ENCODE measurements around the gene WDR43. TPM values are rescaled to one million over a fixed set of nuclear protein-coding genes. Genes with fewer than 3 reads are reported as not detected.

WDR43 gene
- total and polyA plus RNA-seq, 2 donors from 2014 or later = 9.6 to 40.5 TPM

GRCh38 chr2:28949617-28950305, 55.3 kb downstream of the WDR43 start:
- Histone ChIP-seq H3K9ac (ENCODE audit: low read length in 3 of 3) (no peak overlapping the region), H3K4me1 (ENCODE audit: control insufficient read depth in 2 of 3, insufficient read depth in 2 of 3, low read depth in 1 of 3, low read length in 3 of 3) (no peaks in the 10 kb centered on the region), H3K27me3 (ENCODE audit: control insufficient read depth, insufficient read depth, low read length) (no peaks in the 10 kb centered on the region), H3K27ac (ENCODE audit: low read depth in 2 of 2, low read length in 2 of 2) (no peak overlapping the region), H3K36me3 (ENCODE audit: control insufficient read depth in 2 of 3, insufficient read depth in 3 of 3, low read length in 3 of 3) (peaks cover 3 to 15% (median 12%) of the 10 kb centered on the region in 3 donors), H3K9me3 (ENCODE audit: control insufficient read depth in 2 of 3, insufficient read depth in 1 of 3, low read length in 3 of 3) (peaks cover 0 to 2% (median 0%) of the 10 kb centered on the region in 3 donors), H3K4me3 (ENCODE audit: low read length in 3 of 3) (no peak overlapping the region)
- intact Hi-C loops (cut with DNase I) = no loop called here
- DNase-seq (no peak), FAIRE-seq (no peak)
- TF ChIP-seq CTCF (IDR thresholded peaks at IDR 0.05; ENCODE audit: borderline replicate concordance, extremely low read depth, insufficient read depth) = no peak

GRCh38 chr2:28950941-28951630, 56.6 kb downstream of the WDR43 start:
- no peak overlapping the region for H3K9ac ChIP-seq (ENCODE audit: low read length in 3 of 3)
- peaks cover 0 to 2% (median 0%) of the 10 kb centered on the region in 3 donors for H3K9me3 ChIP-seq (ENCODE audit: control insufficient read depth in 2 of 3, insufficient read depth in 1 of 3, low read length in 3 of 3)
- no peaks in the 10 kb centered on the region for H3K4me1 ChIP-seq (ENCODE audit: control insufficient read depth in 2 of 3, insufficient read depth in 2 of 3, low read depth in 1 of 3, low read length in 3 of 3)
- intact Hi-C loops (cut with DNase I) = no loop called here
- DNase-seq (no peak), FAIRE-seq (no peak)
- H3K36me3 ChIP-seq (ENCODE audit: control insufficient read depth in 2 of 3, insufficient read depth in 3 of 3, low read length in 3 of 3) = peaks cover 3 to 11% (median 9%) of the 10 kb centered on the region in 3 donors
- H3K27ac ChIP-seq (ENCODE audit: low read depth in 2 of 2, low read length in 2 of 2) = no peak overlapping the region
- no peak overlapping the region for H3K4me3 ChIP-seq (ENCODE audit: low read length in 3 of 3)
- TF ChIP-seq CTCF (IDR thresholded peaks at IDR 0.05; ENCODE audit: borderline replicate concordance, extremely low read depth, insufficient read depth) = no peak
- H3K27me3 ChIP-seq (ENCODE audit: control insufficient read depth, insufficient read depth, low read length) = no peaks in the 10 kb centered on the region

- Histone ChIP-seq H3K9ac (ENCODE audit: low read length in 3 of 3) (no peak overlapping the region), H3K4me3 (ENCODE audit: low read length in 3 of 3) (no peak overlapping the region), H3K36me3 (ENCODE audit: control insufficient read depth in 2 of 3, insufficient read depth in 3 of 3, low read length in 3 of 3) (peaks cover 3 to 7% (median 7%) of the 10 kb centered on the region in 3 donors), H3K27me3 (ENCODE audit: control insufficient read depth, insufficient read depth, low read length) (no peaks in the 10 kb centered on the region), H3K9me3 (ENCODE audit: control insufficient read depth in 2 of 3, insufficient read depth in 1 of 3, low read length in 3 of 3) (peaks cover 0 to 2% (median 0%) of the 10 kb centered on the region in 3 donors), H3K4me1 (ENCODE audit: control insufficient read depth in 2 of 3, insufficient read depth in 2 of 3, low read depth in 1 of 3, low read length in 3 of 3) (no peaks in the 10 kb centered on the region), H3K27ac (ENCODE audit: low read depth in 2 of 2, low read length in 2 of 2) (no peak overlapping the region)
- DNase-seq (no peak), FAIRE-seq (no peak)
- intact Hi-C loops (cut with DNase I) = no loop called here
- no peak for TF ChIP-seq CTCF (IDR thresholded peaks at IDR 0.05; ENCODE audit: borderline replicate concordance, extremely low read depth, insufficient read depth)
Measured at GRCh38 chr2:28951910-28952835, 57.7 kb downstream of the WDR43 start.
